HT-29 (cell line): ENCODE data around the gene TMEM154. TPM values are rescaled to one million over a fixed set of nuclear protein-coding genes. Genes with fewer than 3 reads are reported as not detected.

Source experiments
- DNase-seq: peaks from one replicate; pipeline ENCODE4 v3.0.0-alpha.2; 2015; ENCODE audit warnings: low spot score
- total RNA-seq: library from RNA; depleted of rRNA; stranded (reverse); fragments of >200 nt; shearing (Covaris generic); gene quantifications from 2 replicates; pipeline ENCODE4 v1.2.3, GENCODE V29; 2014; rRNA removed

The TMEM154 gene
- 0.05 and 0.56 TPM in 2 replicates for total RNA-seq

DNA sequence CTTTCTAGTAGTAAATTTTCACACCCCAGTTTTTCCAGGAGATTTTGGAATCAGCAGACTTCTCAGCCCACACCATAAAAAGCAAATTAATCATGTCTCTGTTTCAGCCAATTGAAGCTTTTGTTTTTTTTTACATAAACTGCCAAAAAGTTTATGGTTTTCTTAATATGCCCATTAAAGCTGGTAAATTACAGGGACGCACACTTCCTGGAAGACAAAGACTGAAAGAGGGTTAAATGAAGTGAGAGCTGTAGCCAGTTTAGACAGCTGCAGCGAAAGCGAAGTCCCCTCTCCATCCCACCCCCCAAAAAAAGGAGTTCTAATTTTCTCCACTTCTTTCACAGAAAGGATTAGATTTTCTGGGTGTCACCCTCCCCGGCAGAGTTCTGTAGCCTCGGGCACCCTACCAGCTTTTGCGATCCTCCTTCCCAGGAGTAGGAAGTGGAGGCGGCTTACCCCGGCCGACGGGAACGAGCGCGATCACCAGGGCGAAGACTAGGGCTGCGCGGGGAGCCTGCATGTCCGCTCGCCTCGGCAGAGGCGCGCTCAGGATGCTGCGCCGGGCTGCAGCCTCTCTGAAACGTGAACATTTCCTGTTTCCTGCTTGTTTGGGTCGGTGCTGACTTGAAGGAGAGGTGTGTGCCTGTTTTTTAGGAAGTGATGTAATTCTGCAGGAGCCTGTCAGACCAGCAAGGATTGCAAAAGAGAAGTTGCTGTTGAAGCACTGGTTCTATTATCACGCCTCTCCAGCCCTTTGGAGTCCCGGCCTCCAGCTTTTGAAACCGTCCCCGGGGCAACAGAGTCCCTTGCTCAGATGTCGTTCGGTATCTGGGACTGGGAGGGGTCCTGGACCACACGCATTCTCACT is at the start of gene TMEM154:
Gene TMEM154, minus strand, starts transcription at position 584 of the 868 bp plus-strand sequence. Its CDS starts 64 bp downstream, at position 520.
- DNase-seq: peak; percentile 33

DNA sequence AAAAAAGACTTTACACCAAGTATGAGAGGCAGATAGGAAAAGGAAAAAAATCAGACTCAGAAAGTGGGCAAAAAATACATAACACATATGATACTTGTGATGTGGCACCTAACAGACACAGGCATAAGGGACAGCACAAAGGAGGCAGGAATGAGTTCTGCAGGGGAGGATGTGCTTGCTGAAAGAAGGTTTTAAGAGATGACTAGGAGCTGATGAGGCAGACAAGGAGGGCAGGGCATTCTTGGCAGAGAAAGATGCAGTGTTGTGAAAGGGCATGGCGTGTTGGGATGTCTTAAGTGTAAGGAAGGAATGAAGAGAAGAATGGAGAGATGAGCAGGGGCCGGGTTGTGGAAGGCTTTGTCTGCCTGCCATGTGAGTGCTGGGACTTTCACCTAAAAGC is 49.7 kb upstream of the TMEM154 start:
- no peak for DNase-seq

GRCh38 chr4:152728343-152728742 is 48.5 kb upstream of the TMEM154 start:
- DNase-seq: no peak

DNA sequence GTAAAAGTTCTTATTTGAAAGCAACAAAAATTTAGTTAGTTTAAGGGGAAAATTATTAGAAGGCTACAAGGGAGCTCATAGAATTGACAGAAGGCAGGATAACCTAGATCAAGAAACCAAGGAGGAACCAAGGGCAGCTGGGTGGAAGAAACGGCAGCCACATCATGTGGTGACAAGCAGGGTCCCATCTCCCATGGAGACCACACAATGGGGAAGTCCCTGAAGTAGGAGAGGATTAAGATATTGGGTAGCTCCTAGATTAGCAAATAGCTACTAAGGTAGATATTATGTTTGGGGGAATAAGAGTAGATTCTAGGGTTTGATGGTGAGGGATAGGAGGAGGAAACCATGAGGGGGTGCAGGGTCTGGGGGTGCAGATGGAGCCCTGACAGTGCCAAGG is 48.0 kb upstream of the TMEM154 start:
- no peak for DNase-seq

DNA sequence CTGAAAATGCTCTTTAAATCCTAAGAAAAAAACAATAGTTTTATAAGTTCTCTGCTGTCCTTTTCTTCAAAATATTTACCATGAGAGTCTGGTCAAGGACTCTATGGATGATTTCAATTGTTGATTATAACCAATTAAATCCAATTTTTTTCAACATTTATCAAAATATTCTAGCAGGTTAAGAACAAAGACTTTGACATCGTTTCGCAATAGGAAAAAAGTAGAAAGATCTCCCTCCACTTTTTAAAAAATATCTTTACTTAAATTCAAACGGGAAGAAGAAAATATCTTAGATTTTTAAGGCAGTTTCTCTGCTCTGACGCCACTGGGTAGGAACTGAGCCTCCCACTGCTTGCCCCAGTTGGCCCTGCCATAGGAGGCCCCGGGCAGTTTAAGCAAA is 44.7 kb upstream of the TMEM154 start:
- DNase-seq: no peak

- no peak for DNase-seq
Observed at GRCh38 chr4:152723236-152723635, 43.4 kb upstream of the TMEM154 start.

GRCh38 chr4:152719801-152720556 is 40.2 kb upstream of the TMEM154 start:
- no peak for DNase-seq

DNA sequence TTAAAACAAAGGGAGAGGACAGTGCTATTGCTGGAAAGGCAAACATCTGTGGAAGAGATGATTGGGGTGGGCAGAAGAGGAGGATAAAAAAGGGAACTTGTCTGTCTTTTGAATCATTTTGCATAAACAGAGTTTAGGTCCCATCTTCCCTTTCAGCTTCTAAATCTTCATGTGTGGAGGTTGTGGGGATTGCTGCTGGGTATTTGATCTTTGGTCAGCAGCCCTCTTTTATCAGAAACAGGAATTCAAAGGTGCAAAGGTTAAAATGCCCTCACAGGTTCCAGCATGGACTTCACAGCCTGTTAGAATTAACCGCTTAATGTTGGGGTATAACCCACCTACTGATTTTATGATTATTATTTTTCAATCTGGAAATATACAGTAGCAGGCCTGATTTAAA is 39.5 kb upstream of the TMEM154 start:
- no peak for DNase-seq

- DNase-seq: no peak
Observed at GRCh38 chr4:152715076-152715475, 35.3 kb upstream of the TMEM154 start.

- DNase-seq: no peak
Observed at GRCh38 chr4:152713951-152714705, 34.3 kb upstream of the TMEM154 start.

- DNase-seq: no peak
Observed at GRCh38 chr4:152709675-152710438, 30.1 kb upstream of the TMEM154 start.

DNA sequence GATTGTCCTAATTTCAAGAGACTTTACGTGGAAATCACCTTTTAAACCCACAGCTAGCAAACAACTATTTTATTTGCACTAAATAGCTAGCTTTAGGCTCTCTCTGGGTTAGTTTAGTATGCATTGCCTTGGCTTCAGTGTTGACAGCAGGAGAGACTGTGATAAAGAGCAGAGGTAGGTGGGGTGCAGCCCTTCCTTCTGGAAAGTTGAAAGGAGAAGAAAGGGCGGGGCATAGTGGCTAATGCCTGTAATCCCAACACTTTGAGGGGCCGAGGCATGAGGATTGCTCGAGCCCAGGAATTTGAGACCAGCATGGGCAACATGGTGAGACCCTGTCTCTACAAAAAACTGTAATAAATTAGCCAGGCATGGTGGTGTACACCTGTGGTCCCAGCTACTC is 29.0 kb upstream of the TMEM154 start:
- DNase-seq: no peak

GRCh38 chr4:152708361-152708760 is 28.6 kb upstream of the TMEM154 start:
- DNase-seq: peak; percentile 64

- no peak for DNase-seq
Observed at GRCh38 chr4:152707632-152708031, 27.8 kb upstream of the TMEM154 start.

DNA sequence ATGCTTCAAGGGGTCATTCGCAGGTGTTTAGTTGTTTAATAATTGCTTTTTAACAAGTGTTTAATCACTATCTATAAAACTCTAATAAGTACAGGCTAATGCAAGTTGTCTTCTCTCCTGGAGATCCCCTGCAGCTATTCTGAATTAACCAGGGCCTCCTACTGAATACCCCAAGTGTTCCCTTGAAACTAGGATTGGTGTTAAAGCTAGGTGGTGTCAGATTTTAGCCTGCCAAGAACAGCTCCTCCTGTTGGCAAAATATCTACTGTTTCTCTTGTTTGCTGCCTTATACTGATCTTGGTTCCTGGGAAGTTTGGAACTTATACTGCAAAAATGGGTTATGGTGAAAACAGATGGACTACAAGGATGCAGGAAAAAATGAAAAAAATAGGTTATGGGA is 26.1 kb upstream of the TMEM154 start:
- no peak for DNase-seq

GRCh38 chr4:152704788-152705187 is 25.0 kb upstream of the TMEM154 start:
- no peak for DNase-seq

GRCh38 chr4:152700151-152700550 is 20.4 kb upstream of the TMEM154 start:
- DNase-seq: no peak

DNA sequence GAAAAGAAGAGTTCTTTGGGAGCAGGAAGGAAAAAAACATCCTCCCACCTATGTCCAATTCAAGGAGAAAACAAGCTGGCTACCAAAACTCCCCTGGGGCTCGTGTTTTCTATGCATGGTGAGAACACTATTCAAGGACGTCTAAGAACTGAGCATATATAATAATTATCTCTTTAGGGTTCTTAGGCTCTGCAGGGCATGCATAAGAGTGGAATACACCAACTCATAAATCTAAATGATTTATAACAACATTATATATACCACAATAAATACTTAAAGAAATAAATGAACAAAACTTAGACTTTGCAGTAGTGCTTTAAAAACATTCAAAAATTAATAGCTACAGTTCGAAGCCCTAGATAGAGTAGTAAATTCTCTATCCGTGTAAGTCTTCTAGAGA is 19.5 kb upstream of the TMEM154 start:
- DNase-seq: no peak

DNA sequence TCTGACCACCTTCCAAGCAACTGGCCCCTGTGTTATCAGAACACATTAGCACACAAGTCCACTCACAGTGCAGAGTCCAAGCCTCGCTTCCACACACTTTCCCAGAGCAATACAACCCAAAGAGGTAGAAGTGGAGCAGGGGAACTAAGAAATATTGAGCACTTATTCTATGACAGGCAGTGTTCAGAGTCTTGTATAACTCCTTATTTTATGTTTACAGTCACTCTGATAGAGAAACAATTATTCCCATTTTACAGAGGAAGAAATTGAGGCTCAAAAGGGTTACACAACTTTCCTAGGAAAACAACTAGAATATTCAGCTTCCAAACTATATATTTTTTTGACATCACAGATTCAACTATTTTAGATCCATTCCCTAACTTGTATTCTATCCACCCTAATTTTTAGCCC is 18.3 kb upstream of the TMEM154 start:
- DNase-seq: no peak

- no peak for DNase-seq
Observed at GRCh38 chr4:152697284-152698088, 17.7 kb upstream of the TMEM154 start.
